ENCODE data around the gene ZNF346. TPM values are rescaled to one million over a fixed set of nuclear protein-coding genes. Genes with fewer than 3 reads are reported as not detected.

ZNF346 gene
- total and polyA plus RNA-seq, 10 of the 15 experiments (the other 5 are each of a cell fraction or from before 2014, with no cell fraction given): 6.5 to 30.2 (median 24.0) TPM

GRCh38 chr5:177126771-177127170, 104.3 kb downstream of the ZNF346 start:
- Histone ChIP-seq H3K27ac (ENCODE audit: control insufficient read depth, insufficient read depth) (no peak overlapping the region), H4K20me1 (ENCODE audit: control insufficient read depth, insufficient read depth) (no peaks in the 10 kb centered on the region), H3K9me3 (replicated peaks; ENCODE audit: control insufficient read depth, insufficient read depth, low read length) (no peaks in the 10 kb centered on the region), H2AFZ (ENCODE audit: control insufficient read depth, low read depth, low read length) (no peak overlapping the region), H3K4me3 (no peak overlapping the region), H3K27me3 (replicated peaks in 1 of 2; ENCODE audit: control insufficient read depth in 2 of 2, insufficient read depth in 2 of 2, low read length in 1 of 2) (no peaks in the 10 kb centered on the region), H3K79me2 (ENCODE audit: control insufficient read depth, insufficient read depth, low read length) (no peaks in the 10 kb centered on the region), H3K4me1 (ENCODE audit: control insufficient read depth, insufficient read depth, low read length) (peaks cover 15% of the 10 kb centered on the region), H3K4me2 (ENCODE audit: control insufficient read depth, insufficient read depth) (no peak overlapping the region), H3K9ac (ENCODE audit: control insufficient read depth, insufficient read depth, low read length) (no peak overlapping the region), H3K36me3 (ENCODE audit: control insufficient read depth in 2 of 2, insufficient read depth in 2 of 2, low read length in 1 of 2) (no peaks in the 10 kb centered on the region)
- 44% methylated on average over 1 of the region's 1 CpG for WGBS (ENCODE audit: insufficient coverage, insufficient replicate concordance, low lambda C conversion rate, missing lambda C conversion rate)
- no TSS peak for BruUV-seq (replicated peaks)
- DNase-seq (ENCODE audit: low read depth, low spot score): no peak
- POLR2A ChIA-PET: interaction anchor here (0.7 to 3.1 kb wide), 2 partner anchors 10 to 384 kb away, joined by 3 to 8 read pairs; no protein-coding TSS in a partner anchor
- ATAC-seq: no peak
- CTCF ChIA-PET: interaction anchor here (0.6 to 3.1 kb wide), 6 partner anchors 9 to 190 kb away, joined by 3 to 16 read pairs (median 4); no protein-coding TSS in a partner anchor
- FAIRE-seq: no peak
- RAD21 ChIA-PET (ENCODE audit: unreplicated experiment): no interaction called here
- in situ Hi-C loops (cut with MboI): no loop called here
- SMC1A ChIA-PET (ENCODE audit: uncharacterized antibody, unreplicated experiment): interaction anchor here (1.7 kb wide), 1 partner anchor 12 kb away, joined by 7 read pairs; no protein-coding TSS in a partner anchor
- intact Hi-C loops (cut with micrococcal nuclease; ENCODE audit: unreplicated experiment): no loop called here
- TF ChIP-seq NFYB (IDR thresholded peaks at IDR 0.05; ENCODE audit: insufficient read depth, low read depth, low read length) (no peak), HSF1 (IDR thresholded peaks at IDR 0.05; ENCODE audit: low read depth, low read length) (no peak), HDAC2 (IDR thresholded peaks at IDR 0.05) (no peak), ZNF274 (IDR thresholded peaks at IDR 0.05; ENCODE audit: insufficient read depth, insufficient read length) (no peak), EP300 (IDR thresholded peaks at IDR 0.05; ENCODE audit: borderline replicate concordance in 1 of 2, control insufficient read depth in 1 of 2, low read depth in 2 of 2, low read length in 2 of 2) (no peak), CUX1 (IDR thresholded peaks at IDR 0.05; ENCODE audit: insufficient replicate concordance, low read depth, low read length) (no peak), ZBTB4 (CRISPR knock-in tag; IDR thresholded peaks at IDR 0.05) (no peak), ZBTB40 (IDR thresholded peaks at IDR 0.05; ENCODE audit: borderline replicate concordance) (no peak)
